ENCODE measurements around the gene CTDSP2.

DNA sequence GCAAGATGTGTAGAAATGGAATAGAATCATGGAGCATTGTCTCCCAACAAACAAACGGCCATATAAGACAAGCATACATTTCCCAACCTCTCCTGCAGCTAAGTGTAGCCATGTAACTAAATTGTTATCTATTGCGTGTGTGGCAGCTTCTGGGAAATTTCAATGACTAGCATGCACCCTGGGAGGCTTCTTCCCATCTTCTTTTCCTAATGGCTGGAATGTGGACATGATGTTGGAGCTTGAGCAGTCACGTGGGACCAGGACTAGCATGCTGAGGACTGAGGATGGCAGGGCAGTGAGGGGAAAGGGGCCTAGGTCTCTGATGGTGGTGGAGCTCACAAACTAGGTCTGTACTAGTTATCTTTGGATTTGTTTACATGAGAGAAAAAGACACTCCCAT is 21.7 kb upstream of the CTDSP2 start:
- TF ChIP-seq EZH2phosphoT487 (IDR thresholded peaks at IDR 0.05; ENCODE audit: insufficient read depth, low read depth) = no peak
- TF ChIP-seq EZH2 (IDR thresholded peaks at IDR 0.05; ENCODE audit: insufficient read depth, poor library complexity, severe bottlenecking) = no peak

Measured in GM23248 (cell line).